ENCODE data around the gene CPA4.

CPA4 gene

GRCh38 chr7:130275826-130276297 lies 17.1 kb upstream of the CPA4 start:
- DNase-seq = no peak

GRCh38 chr7:130276796-130277762 lies 15.9 kb upstream of the CPA4 start:
- peak in 1 of 2 donors; percentile 5 for DNase-seq

GRCh38 chr7:130277763-130278643 lies 15.0 kb upstream of the CPA4 start:
- no peak for DNase-seq

- DNase-seq = no peak
Measured at GRCh38 chr7:130278860-130279259, 14.1 kb upstream of the CPA4 start.

GRCh38 chr7:130279286-130279685 lies 13.7 kb upstream of the CPA4 start:
- no peak for DNase-seq

- DNase-seq = no peak
Measured at GRCh38 chr7:130279906-130280305, 13.1 kb upstream of the CPA4 start.

- DNase-seq = no peak
Measured at GRCh38 chr7:130281260-130281659, 11.7 kb upstream of the CPA4 start.

- DNase-seq = no peak
Measured at GRCh38 chr7:130286881-130287280, 6.1 kb upstream of the CPA4 start.

GRCh38 chr7:130288168-130288567 lies 4.8 kb upstream of the CPA4 start:
- DNase-seq = no peak

- DNase-seq = no peak
Measured at GRCh38 chr7:130288829-130289228, 4.1 kb upstream of the CPA4 start.

GRCh38 chr7:130289478-130289877 lies 3.5 kb upstream of the CPA4 start:
- DNase-seq = no peak

- DNase-seq = no peak
Measured at GRCh38 chr7:130290745-130291144, 2.2 kb upstream of the CPA4 start.

GRCh38 chr7:130293521-130293920 lies 560 bp downstream of the CPA4 start:
- no peak for DNase-seq

- no peak for DNase-seq
Measured at GRCh38 chr7:130294314-130294713, 1.4 kb downstream of the CPA4 start.

- DNase-seq = no peak
Measured at GRCh38 chr7:130296221-130296951, 3.4 kb downstream of the CPA4 start.

- DNase-seq = no peak
Measured at GRCh38 chr7:130297628-130298543, 4.9 kb downstream of the CPA4 start.

- DNase-seq = no peak
Measured at GRCh38 chr7:130298544-130299326, 5.8 kb downstream of the CPA4 start.

GRCh38 chr7:130299866-130300265 lies 6.9 kb downstream of the CPA4 start:
- DNase-seq = no peak

- no peak for DNase-seq
Measured at GRCh38 chr7:130301501-130302020, 8.6 kb downstream of the CPA4 start.

- DNase-seq = no peak
Measured at GRCh38 chr7:130302649-130303048, 9.7 kb downstream of the CPA4 start.

GRCh38 chr7:130303127-130303526 lies 10.2 kb downstream of the CPA4 start:
- no peak for DNase-seq

All from activated CD4-positive, alpha-beta T cell treated with anti-CD3 and anti-CD28 coated beads for 4 hours (primary cell).